GM12875 (cell line): ENCODE measurements around the gene TRIM39.

Experiments
- H3K4me3 ChIP-seq: one replicate; pipeline ENCODE4 v1.5.1; 2011; ENCODE audit warnings: low read depth, low read length, control low read depth
- TF ChIP-seq, protein P1 (sequence below): IDR thresholded peaks from 2 replicates; pipeline ENCODE4 v1.5.1; 2011; ENCODE audit warnings: low read depth, mild to moderate bottlenecking, control low read depth, inconsistent platforms, low read length, moderate library complexity, borderline replicate concordance; ENCODE audit not compliant: insufficient read depth

The TRIM39 gene

DNA sequence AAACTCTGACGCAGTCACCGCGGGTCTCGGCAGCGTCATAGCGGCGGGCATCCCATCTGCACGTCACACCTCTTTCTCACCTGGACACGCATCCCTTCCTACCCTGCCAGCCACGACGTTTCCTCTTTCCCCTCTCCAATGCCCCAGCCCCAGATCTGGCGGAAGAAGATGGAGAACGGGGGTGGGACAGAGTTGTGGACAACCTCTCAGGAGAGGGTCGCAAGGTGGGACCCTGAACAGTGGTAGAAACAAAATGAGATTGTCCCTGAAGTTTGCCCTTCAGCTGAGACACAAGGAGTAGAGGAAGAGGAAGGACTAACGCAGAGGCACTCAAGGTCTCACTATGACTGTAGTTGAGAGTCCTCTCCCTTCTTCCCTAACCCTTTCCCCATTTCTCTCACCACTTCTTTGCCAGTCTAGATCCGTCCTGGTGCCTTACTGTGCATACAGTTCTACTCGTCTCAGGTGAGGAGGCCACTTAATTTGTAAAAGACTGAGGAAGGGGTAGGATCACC, 562 bp downstream of the TRIM39 start:
- H3K4me3 ChIP-seq: peak overlapping the region; percentile 62
- TF ChIP-seq, protein P1, sequence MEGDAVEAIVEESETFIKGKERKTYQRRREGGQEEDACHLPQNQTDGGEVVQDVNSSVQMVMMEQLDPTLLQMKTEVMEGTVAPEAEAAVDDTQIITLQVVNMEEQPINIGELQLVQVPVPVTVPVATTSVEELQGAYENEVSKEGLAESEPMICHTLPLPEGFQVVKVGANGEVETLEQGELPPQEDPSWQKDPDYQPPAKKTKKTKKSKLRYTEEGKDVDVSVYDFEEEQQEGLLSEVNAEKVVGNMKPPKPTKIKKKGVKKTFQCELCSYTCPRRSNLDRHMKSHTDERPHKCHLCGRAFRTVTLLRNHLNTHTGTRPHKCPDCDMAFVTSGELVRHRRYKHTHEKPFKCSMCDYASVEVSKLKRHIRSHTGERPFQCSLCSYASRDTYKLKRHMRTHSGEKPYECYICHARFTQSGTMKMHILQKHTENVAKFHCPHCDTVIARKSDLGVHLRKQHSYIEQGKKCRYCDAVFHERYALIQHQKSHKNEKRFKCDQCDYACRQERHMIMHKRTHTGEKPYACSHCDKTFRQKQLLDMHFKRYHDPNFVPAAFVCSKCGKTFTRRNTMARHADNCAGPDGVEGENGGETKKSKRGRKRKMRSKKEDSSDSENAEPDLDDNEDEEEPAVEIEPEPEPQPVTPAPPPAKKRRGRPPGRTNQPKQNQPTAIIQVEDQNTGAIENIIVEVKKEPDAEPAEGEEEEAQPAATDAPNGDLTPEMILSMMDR: no peak

DNA sequence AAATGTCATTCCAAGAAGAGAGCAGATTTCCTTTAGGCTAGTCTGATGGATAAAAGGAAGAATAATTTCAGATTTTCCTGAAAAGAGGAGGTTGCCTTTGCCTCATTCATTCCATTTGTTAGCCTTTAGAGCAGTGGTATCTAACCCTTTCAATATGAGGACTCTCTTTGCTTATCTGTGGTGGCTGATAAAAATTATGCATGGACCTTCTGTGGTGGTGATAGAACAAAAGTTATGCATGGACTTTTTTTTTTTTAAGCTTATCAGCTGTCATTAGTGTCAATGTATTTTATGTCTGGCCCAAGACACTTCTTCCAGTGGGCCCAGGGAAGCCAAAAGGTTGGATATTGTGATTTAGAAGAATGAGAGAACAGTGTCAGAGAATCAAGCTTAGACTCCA, 1.7 kb downstream of the TRIM39 start:
- TF ChIP-seq, protein P1: no peak

GRCh38 chr6:30329331-30329730, 2.6 kb downstream of the TRIM39 start:
- H3K4me3 ChIP-seq: no peak overlapping the region
- TF ChIP-seq, protein P1: no peak

More for the DNA sequence above, 1.7 kb downstream of the TRIM39 start:
- no peak overlapping the region for H3K4me3 ChIP-seq

DNA sequence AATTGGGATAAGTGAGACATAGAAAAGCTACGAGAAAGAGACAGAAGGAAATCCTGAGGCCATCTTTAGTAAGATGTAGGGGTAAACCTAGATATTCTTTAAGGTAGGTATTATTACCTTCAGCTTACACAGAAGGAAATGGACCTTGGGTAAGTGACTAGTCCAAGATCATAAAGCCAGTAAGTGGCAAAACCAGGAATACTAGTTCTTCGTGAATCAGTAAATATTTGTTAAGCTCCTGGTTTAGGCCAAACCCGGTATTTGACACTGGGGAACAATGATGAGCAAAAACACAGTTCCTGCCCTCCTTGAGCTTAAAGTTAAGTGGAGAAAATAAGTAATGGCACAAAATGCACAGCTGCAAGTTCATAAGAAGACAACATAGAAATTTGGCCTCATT, 5.3 kb downstream of the TRIM39 start:
- H3K4me3 ChIP-seq: no peak overlapping the region
- TF ChIP-seq, protein P1: no peak

DNA sequence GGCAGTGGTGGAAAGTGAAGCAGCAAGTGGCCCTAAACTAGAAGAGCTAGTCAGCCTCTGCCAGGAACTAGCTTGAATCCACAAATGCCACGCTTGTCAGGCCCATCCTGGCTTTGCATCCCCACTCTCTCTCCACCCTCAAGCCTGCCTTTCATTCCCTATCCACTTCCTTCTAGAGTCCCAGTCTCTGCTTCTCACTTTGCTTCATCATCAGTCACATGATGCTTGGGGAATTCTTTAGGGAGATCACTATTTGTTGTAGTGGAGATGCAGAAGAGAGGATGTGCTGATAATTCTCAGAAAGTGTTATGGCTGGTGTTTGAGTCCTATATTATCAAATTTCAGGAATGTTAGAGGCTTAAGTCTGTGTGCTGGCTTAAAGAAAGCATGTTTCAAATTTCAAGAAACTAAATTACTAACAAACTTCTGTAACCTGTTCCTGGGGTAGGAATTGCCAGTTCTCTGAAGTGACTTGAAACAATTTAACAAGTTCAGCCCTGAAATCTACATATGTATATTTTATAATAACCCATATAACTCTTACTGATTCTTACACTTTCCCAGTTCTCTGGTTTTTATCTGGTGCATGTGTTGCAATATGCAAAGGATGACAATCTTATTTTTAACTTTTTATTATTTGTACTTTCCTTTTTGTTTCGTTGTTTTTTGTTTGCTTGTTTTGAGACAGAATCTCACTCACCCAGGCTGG, 7.5 kb downstream of the TRIM39 start:
- H3K4me3 ChIP-seq: no peak overlapping the region
- TF ChIP-seq, protein P1: no peak

DNA sequence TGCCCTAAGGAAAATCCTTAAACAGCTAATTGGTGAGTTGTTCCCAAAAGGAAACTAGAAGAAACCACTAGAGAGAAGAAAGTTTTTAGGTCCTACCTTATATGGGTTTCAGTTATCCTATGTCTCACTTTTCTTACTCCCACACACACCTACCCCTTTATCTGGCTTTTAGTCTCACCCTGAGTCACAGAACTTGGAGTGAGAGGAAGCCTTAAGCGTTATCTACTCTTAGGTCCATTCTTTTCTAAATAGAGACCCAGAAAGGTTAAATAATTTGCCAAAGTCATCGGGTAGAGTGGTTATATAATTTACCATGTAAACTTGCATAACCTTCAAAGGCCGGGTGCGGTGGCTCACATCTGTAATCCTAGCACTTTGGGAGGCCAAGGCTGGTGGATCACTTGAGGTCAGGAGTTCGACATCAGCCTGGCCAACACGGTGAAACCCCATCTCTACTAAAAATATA, 13.9 kb downstream of the TRIM39 start:
- no peak overlapping the region for H3K4me3 ChIP-seq
- TF ChIP-seq, protein P1: no peak

GRCh38 chr6:30341218-30341617, 14.5 kb downstream of the TRIM39 start:
- H3K4me3 ChIP-seq: no peak overlapping the region
- TF ChIP-seq, protein P1: no peak
